Fibroblast of skin of right quadriceps (primary cell): ENCODE results near the gene ADARB2.

Experiments
- DNase-seq: peaks from one replicate; pipeline ENCODE4 v3.0.0-alpha.2; 2013

The ADARB2 gene

GRCh38 chr10:1579671-1580070 is 157.7 kb downstream of the ADARB2 start:
- no peak for DNase-seq

- no peak for DNase-seq
These were observed 158.2 kb downstream of the ADARB2 start for GRCh38 chr10:1579141-1579491.

GRCh38 chr10:1578392-1579140 is 158.8 kb downstream of the ADARB2 start:
- DNase-seq = no peak

- no peak for DNase-seq
These were observed 159.4 kb downstream of the ADARB2 start for GRCh38 chr10:1577945-1578344.

GRCh38 chr10:1577373-1577770 is 160.0 kb downstream of the ADARB2 start:
- DNase-seq = no peak

GRCh38 chr10:1576467-1577372 is 160.6 kb downstream of the ADARB2 start:
- DNase-seq = no peak

GRCh38 chr10:1575481-1576244 is 161.7 kb downstream of the ADARB2 start:
- DNase-seq = no peak

GRCh38 chr10:1574719-1575118 is 162.6 kb downstream of the ADARB2 start:
- DNase-seq = no peak

- DNase-seq = no peak
These were observed 163.3 kb downstream of the ADARB2 start for GRCh38 chr10:1573981-1574380.

- no peak for DNase-seq
These were observed 163.9 kb downstream of the ADARB2 start for GRCh38 chr10:1573334-1573969.

- no peak for DNase-seq
These were observed 164.6 kb downstream of the ADARB2 start for GRCh38 chr10:1572519-1573333.

- no peak for DNase-seq
These were observed 165.6 kb downstream of the ADARB2 start for GRCh38 chr10:1571587-1572237.

- no peak for DNase-seq
These were observed 166.8 kb downstream of the ADARB2 start for GRCh38 chr10:1570416-1571051.

GRCh38 chr10:1569208-1569607 is 168.1 kb downstream of the ADARB2 start:
- no peak for DNase-seq

- DNase-seq = no peak
These were observed 169.4 kb downstream of the ADARB2 start for GRCh38 chr10:1567742-1568495.

GRCh38 chr10:1567152-1567551 is 170.2 kb downstream of the ADARB2 start:
- DNase-seq = no peak

GRCh38 chr10:1564791-1565190 is 172.5 kb downstream of the ADARB2 start:
- DNase-seq = no peak

- no peak for DNase-seq
These were observed 174.3 kb downstream of the ADARB2 start for GRCh38 chr10:1563028-1563427.

- no peak for DNase-seq
These were observed 175.5 kb downstream of the ADARB2 start for GRCh38 chr10:1561731-1562337.
